ENCODE results near the gene PHKB. TPM values are rescaled to one million over a fixed set of nuclear protein-coding genes. Genes with fewer than 3 reads are reported as not detected.

The PHKB gene
- total and polyA plus RNA-seq, 4 experiments from 2014 or later = 29.4 to 56.4 (median 41.6) TPM

DNA sequence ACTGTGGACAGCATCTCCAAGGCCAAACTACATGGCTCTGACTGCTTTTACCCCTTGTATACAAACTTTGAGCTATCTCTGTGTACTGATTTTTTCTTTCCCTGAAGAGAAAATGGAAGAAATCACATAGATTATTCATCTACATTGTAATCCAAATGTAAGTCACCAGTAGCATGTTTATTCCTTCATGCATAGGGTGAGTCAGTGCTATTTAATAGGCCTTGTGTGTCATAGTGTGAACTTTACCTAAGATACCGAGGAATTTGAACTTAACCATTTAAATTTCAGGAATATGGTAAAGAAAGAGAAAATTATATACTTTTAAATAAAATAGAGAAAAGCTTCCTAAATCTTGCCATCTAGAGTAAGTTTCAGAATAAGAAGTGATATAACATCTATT, 16.5 kb downstream of the PHKB start:
- Histone ChIP-seq H3K27me3 (ENCODE audit: insufficient read depth, low read length) (no peaks in the 10 kb centered on the region), H3K4me1 (ENCODE audit: insufficient read depth, low read length) (no peaks in the 10 kb centered on the region), H3K27ac (ENCODE audit: low read depth, low read length) (no peak overlapping the region), H3K36me3 (ENCODE audit: insufficient read depth, low read length) (no peaks in the 10 kb centered on the region), H3K4me3 (ENCODE audit: low read length in 2 of 2) (no peak overlapping the region), H3K9me3 (ENCODE audit: control insufficient read depth in 1 of 2, low read length in 2 of 2) (no peaks in the 10 kb centered on the region)
- CTCF ChIA-PET (ENCODE audit: partially characterized antibody) = interaction anchor here (0.7 kb wide), 1 partner anchor 13 kb away, joined by 3 read pairs; no protein-coding TSS in a partner anchor
- H3K9me3 Mint-ChIP-seq = peaks cover 0 to 2% (median 0%) of the 10 kb centered on the region in 8 donors
- H3K27me3 Mint-ChIP-seq = no peaks in the 10 kb centered on the region
- no peak overlapping the region for H3K27ac Mint-ChIP-seq
- peaks cover 11 to 30% (median 20%) of the 10 kb centered on the region in 4 donors for H3K4me1 Mint-ChIP-seq
- no peak overlapping the region for H3K4me3 Mint-ChIP-seq
- POLR2A ChIA-PET (ENCODE audit: partially characterized antibody) = no interaction called here
- intact Hi-C loops (cut with micrococcal nuclease) = no loop called here
- peaks cover 14 to 17% of the 10 kb centered on the region in 2 donors for H3K36me3 Mint-ChIP-seq
- no peak for DNase-seq

- Histone ChIP-seq H3K4me3 (ENCODE audit: low read length in 2 of 2) (no peak overlapping the region), H3K36me3 (ENCODE audit: insufficient read depth, low read length) (no peaks in the 10 kb centered on the region), H3K4me1 (ENCODE audit: insufficient read depth, low read length) (peaks cover 8% of the 10 kb centered on the region), H3K9me3 (ENCODE audit: control insufficient read depth in 1 of 2, low read length in 2 of 2) (no peaks in the 10 kb centered on the region), H3K27me3 (ENCODE audit: insufficient read depth, low read length) (no peaks in the 10 kb centered on the region), H3K27ac (ENCODE audit: low read depth, low read length) (no peak overlapping the region)
- peaks cover 17 to 36% (median 21%) of the 10 kb centered on the region in 4 donors for H3K4me1 Mint-ChIP-seq
- ChIA-PET POLR2A (ENCODE audit: partially characterized antibody) (interaction anchor here (1.4 kb wide), 1 partner anchor 20 kb away, joined by 3 read pairs; the partner anchor contains the start of gene ITFG1), CTCF (ENCODE audit: partially characterized antibody) (no interaction called here)
- no peak overlapping the region for H3K4me3 Mint-ChIP-seq
- DNase-seq = no peak
- H3K9me3 Mint-ChIP-seq = peaks cover 0 to 2% (median 0%) of the 10 kb centered on the region in 8 donors
- no peaks in the 10 kb centered on the region for H3K27me3 Mint-ChIP-seq
- H3K36me3 Mint-ChIP-seq = peaks cover 18 to 21% of the 10 kb centered on the region in 2 donors
- intact Hi-C loops (cut with micrococcal nuclease) = no loop called here
- no peak overlapping the region for H3K27ac Mint-ChIP-seq
Measured at GRCh38 chr16:47480410-47480809, 19.3 kb downstream of the PHKB start.

DNA sequence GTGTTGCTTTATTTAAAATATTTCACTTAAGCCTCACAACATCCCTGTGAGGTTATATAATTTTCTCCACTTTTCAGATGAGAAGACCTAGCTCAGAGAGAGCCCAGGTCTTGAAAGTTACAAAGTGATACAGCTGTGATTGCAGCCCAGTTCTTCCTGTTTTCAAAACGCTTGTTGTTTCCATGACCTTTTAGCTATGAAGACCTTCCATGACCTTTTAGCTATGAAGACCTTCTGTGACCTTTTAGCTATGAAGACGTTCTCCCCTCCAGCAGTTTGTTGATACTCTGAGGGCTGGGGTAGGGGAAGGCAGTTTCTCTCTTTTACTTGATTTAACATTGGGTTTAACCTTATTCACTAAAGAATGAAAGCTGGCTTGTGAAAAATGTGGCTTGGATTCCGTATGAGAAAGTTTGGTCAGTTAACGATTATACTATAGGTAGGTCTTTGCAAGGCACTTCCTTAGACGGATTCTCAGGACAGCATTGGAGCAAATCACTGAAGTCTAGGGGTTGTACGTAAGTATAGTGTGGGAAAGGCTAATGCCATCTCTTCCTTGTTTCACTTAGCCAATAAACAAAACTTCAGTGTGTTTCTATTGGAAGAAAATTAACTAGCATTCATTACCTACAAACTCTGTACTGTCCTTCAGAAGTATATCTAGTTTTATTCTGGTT, 20.7 kb downstream of the PHKB start:
- Mint-ChIP-seq H3K4me1 (peaks cover 15 to 32% (median 27%) of the 10 kb centered on the region in 4 donors), H3K27ac (peak overlapping the region in 1 of 7 donors; percentile 63), H3K4me3 (no peak overlapping the region), H3K36me3 (peaks cover 23 to 24% of the 10 kb centered on the region in 2 donors), H3K27me3 (no peaks in the 10 kb centered on the region), H3K9me3 (peaks cover 0 to 2% (median 0%) of the 10 kb centered on the region in 8 donors)
- ChIA-PET POLR2A (ENCODE audit: partially characterized antibody) (no interaction called here), CTCF (ENCODE audit: partially characterized antibody) (interaction anchor here (0.8 kb wide), 1 partner anchor 15 kb away, joined by 3 read pairs; no protein-coding TSS in a partner anchor)
- intact Hi-C loops (cut with micrococcal nuclease) = no loop called here
- DNase-seq = no peak
- Histone ChIP-seq H3K4me1 (ENCODE audit: insufficient read depth, low read length) (peaks cover 8% of the 10 kb centered on the region), H3K27ac (ENCODE audit: low read depth, low read length) (no peak overlapping the region), H3K27me3 (ENCODE audit: insufficient read depth, low read length) (no peaks in the 10 kb centered on the region), H3K36me3 (ENCODE audit: insufficient read depth, low read length) (no peaks in the 10 kb centered on the region), H3K9me3 (ENCODE audit: control insufficient read depth in 1 of 2, low read length in 2 of 2) (no peaks in the 10 kb centered on the region), H3K4me3 (ENCODE audit: low read length in 2 of 2) (no peak overlapping the region)

DNA sequence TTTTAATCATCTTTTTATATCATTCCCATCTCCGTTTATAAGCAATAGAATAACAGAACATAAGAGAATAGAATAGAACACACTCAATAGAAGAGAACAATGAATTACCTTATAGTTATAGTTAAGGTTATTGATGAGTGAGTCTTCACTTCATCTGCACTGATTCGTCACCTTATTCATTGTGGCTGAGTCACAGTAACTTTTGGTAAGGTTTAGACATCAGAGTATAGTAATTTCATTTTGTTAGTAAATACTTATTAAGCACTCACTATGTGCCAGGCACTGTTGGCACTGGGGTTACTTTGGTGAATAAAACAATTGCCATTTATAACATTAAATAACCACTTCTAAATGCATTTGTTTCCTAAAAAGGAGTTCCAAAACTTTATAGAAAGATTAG, 22.5 kb downstream of the PHKB start:
- peaks cover 35 to 36% of the 10 kb centered on the region in 2 donors for H3K36me3 Mint-ChIP-seq
- DNase-seq = no peak
- POLR2A ChIA-PET (ENCODE audit: partially characterized antibody) = no interaction called here
- H3K4me1 Mint-ChIP-seq = peaks cover 14 to 33% (median 24%) of the 10 kb centered on the region in 4 donors
- no peaks in the 10 kb centered on the region for H3K9me3 ChIP-seq (ENCODE audit: control insufficient read depth in 1 of 2, low read length in 2 of 2)
- peaks cover 8% of the 10 kb centered on the region for H3K4me1 ChIP-seq (ENCODE audit: insufficient read depth, low read length)
- no peak overlapping the region for H3K27ac ChIP-seq (ENCODE audit: low read depth, low read length)
- no peak overlapping the region for H3K4me3 Mint-ChIP-seq
- H3K27ac Mint-ChIP-seq = no peak overlapping the region
- H3K27me3 ChIP-seq (ENCODE audit: insufficient read depth, low read length) = no peaks in the 10 kb centered on the region
- intact Hi-C loops (cut with micrococcal nuclease) = no loop called here
- H3K9me3 Mint-ChIP-seq = peaks cover 0 to 11% (median 4%) of the 10 kb centered on the region in 8 donors
- no peak overlapping the region for H3K4me3 ChIP-seq (ENCODE audit: low read length in 2 of 2)
- no peaks in the 10 kb centered on the region for H3K27me3 Mint-ChIP-seq
- H3K36me3 ChIP-seq (ENCODE audit: insufficient read depth, low read length) = no peaks in the 10 kb centered on the region
- CTCF ChIA-PET (ENCODE audit: partially characterized antibody) = no interaction called here

- POLR2A ChIA-PET (ENCODE audit: partially characterized antibody) = no interaction called here
Measured at GRCh38 chr16:47486856-47487255, 25.7 kb downstream of the PHKB start.

GRCh38 chr16:47488051-47488450, 26.9 kb downstream of the PHKB start:
- peak overlapping the region in 1 of 7 donors; percentile 23 for H3K27ac Mint-ChIP-seq

More at GRCh38 chr16:47486856-47487255, 25.7 kb downstream of the PHKB start:
- H3K4me3 Mint-ChIP-seq = no peak overlapping the region
- Histone ChIP-seq H3K4me3 (ENCODE audit: low read length in 2 of 2) (no peak overlapping the region), H3K4me1 (ENCODE audit: insufficient read depth, low read length) (peaks cover 8% of the 10 kb centered on the region), H3K27me3 (ENCODE audit: insufficient read depth, low read length) (no peaks in the 10 kb centered on the region), H3K27ac (ENCODE audit: low read depth, low read length) (no peak overlapping the region), H3K36me3 (ENCODE audit: insufficient read depth, low read length) (no peaks in the 10 kb centered on the region), H3K9me3 (ENCODE audit: control insufficient read depth in 1 of 2, low read length in 2 of 2) (no peaks in the 10 kb centered on the region)
- peaks cover 10 to 13% (median 11%) of the 10 kb centered on the region in 4 donors for H3K4me1 Mint-ChIP-seq
- H3K9me3 Mint-ChIP-seq = peaks cover 0 to 31% (median 17%) of the 10 kb centered on the region in 8 donors
- no peak for DNase-seq
- CTCF ChIA-PET (ENCODE audit: partially characterized antibody) = no interaction called here
- H3K36me3 Mint-ChIP-seq = peaks cover 42 to 44% of the 10 kb centered on the region in 2 donors
- H3K27ac Mint-ChIP-seq = no peak overlapping the region
- intact Hi-C loops (cut with micrococcal nuclease) = no loop called here
- no peaks in the 10 kb centered on the region for H3K27me3 Mint-ChIP-seq

GRCh38 chr16:47490471-47490870, 29.3 kb downstream of the PHKB start:
- no peaks in the 10 kb centered on the region for H3K27me3 Mint-ChIP-seq
- Histone ChIP-seq H3K4me1 (ENCODE audit: insufficient read depth, low read length) (peaks cover 15% of the 10 kb centered on the region), H3K36me3 (ENCODE audit: insufficient read depth, low read length) (no peaks in the 10 kb centered on the region), H3K9me3 (ENCODE audit: control insufficient read depth in 1 of 2, low read length in 2 of 2) (no peaks in the 10 kb centered on the region), H3K27me3 (ENCODE audit: insufficient read depth, low read length) (no peaks in the 10 kb centered on the region), H3K4me3 (ENCODE audit: low read length in 2 of 2) (no peak overlapping the region), H3K27ac (ENCODE audit: low read depth, low read length) (no peak overlapping the region)
- intact Hi-C loops (cut with micrococcal nuclease) = no loop called here
- ChIA-PET CTCF (ENCODE audit: partially characterized antibody) (no interaction called here), POLR2A (ENCODE audit: partially characterized antibody) (no interaction called here)
- peaks cover 36 to 47% of the 10 kb centered on the region in 2 donors for H3K36me3 Mint-ChIP-seq
- no peak overlapping the region for H3K27ac Mint-ChIP-seq
- H3K4me1 Mint-ChIP-seq = peaks cover 13 to 27% (median 15%) of the 10 kb centered on the region in 4 donors
- H3K4me3 Mint-ChIP-seq = peak overlapping the region in 1 of 8 donors; percentile 11
- H3K9me3 Mint-ChIP-seq = peaks cover 0 to 34% (median 17%) of the 10 kb centered on the region in 8 donors
- no peak for DNase-seq

More at GRCh38 chr16:47488051-47488450, 26.9 kb downstream of the PHKB start:
- intact Hi-C loops (cut with micrococcal nuclease) = no loop called here
- peaks cover 19 to 21% (median 20%) of the 10 kb centered on the region in 4 donors for H3K4me1 Mint-ChIP-seq
- ChIA-PET POLR2A (ENCODE audit: partially characterized antibody) (no interaction called here), CTCF (ENCODE audit: partially characterized antibody) (no interaction called here)
- H3K27ac ChIP-seq (ENCODE audit: low read depth, low read length) = no peak overlapping the region
- DNase-seq = no peak
- H3K27me3 ChIP-seq (ENCODE audit: insufficient read depth, low read length) = no peaks in the 10 kb centered on the region
- no peaks in the 10 kb centered on the region for H3K36me3 ChIP-seq (ENCODE audit: insufficient read depth, low read length)
- no peaks in the 10 kb centered on the region for H3K9me3 ChIP-seq (ENCODE audit: control insufficient read depth in 1 of 2, low read length in 2 of 2)
- no peaks in the 10 kb centered on the region for H3K27me3 Mint-ChIP-seq
- no peak overlapping the region for H3K4me3 ChIP-seq (ENCODE audit: low read length in 2 of 2)
- H3K36me3 Mint-ChIP-seq = peaks cover 42 to 51% of the 10 kb centered on the region in 2 donors
- H3K9me3 Mint-ChIP-seq = peaks cover 0 to 34% (median 17%) of the 10 kb centered on the region in 8 donors
- H3K4me3 Mint-ChIP-seq = no peak overlapping the region
- H3K4me1 ChIP-seq (ENCODE audit: insufficient read depth, low read length) = peaks cover 18% of the 10 kb centered on the region
